GM12891 (cell line): ENCODE results near the gene HID1.

Experiments
- PAX5 ChIP-seq: IDR thresholded peaks from 2 replicates; pipeline ENCODE4 v1.6.1; 2011; ENCODE audit warnings: low read length, moderate library complexity, mild to moderate bottlenecking; ENCODE audit not compliant: insufficient read depth, severe bottlenecking
- POLR2A ChIP-seq: IDR thresholded peaks from 2 replicates; pipeline ENCODE4 v1.6.1; 2011; ENCODE audit warnings: low read depth, low read length, control low read depth
- POLR2AphosphoS5 ChIP-seq: IDR thresholded peaks from 2 replicates; pipeline ENCODE4 v1.6.1; 2011; ENCODE audit warnings: low read depth, low read length, control low read depth
- TAF1 ChIP-seq: IDR thresholded peaks from 2 replicates; pipeline ENCODE4 v1.6.1; 2011; ENCODE audit warnings: low read depth, low read length, control low read depth

GRCh38 chr17:74907012-74907411 lies 65.5 kb downstream of the HID1 start:
- no peak for TF ChIP-seq POLR2AphosphoS5
- TF ChIP-seq POLR2A, result no peak
- no peak for TF ChIP-seq TAF1
- TF ChIP-seq PAX5, result no peak
